Chondrocyte (in vitro differentiated cells): ENCODE measurements around the gene PKP2. TPM values are rescaled to one million over a fixed set of nuclear protein-coding genes. Genes with fewer than 3 reads are reported as not detected.
"Not testable (repeated sequence)": the region's sequence is repeated elsewhere in the genome, so short reads cannot be mapped to it uniquely, and the experiment has no call there.

Experiments
- DNase-seq: peaks from one replicate; pipeline ENCODE4 v3.0.0; 2021; ENCODE audit warnings: mixed read lengths, low spot score
- H3K27ac Mint-ChIP-seq: one replicate; pipeline ENCODE4 v1.8.0; 2021; ENCODE audit warnings: mild to moderate bottlenecking, moderate library complexity, mixed read lengths; ENCODE audit not compliant: unreplicated experiment
- H3K27me3 Mint-ChIP-seq: 2 replicates; pipeline ENCODE4 v1.8.0; 2021; ENCODE audit warnings: low read depth, mixed read lengths
- H3K36me3 Mint-ChIP-seq: 2 replicates; pipeline ENCODE4 v1.8.0; 2021; ENCODE audit warnings: low read depth, mixed read lengths
- H3K4me1 Mint-ChIP-seq: 2 replicates; pipeline ENCODE4 v1.8.0; 2021; ENCODE audit warnings: low read depth, mild to moderate bottlenecking, mixed read lengths
- H3K4me3 Mint-ChIP-seq: one replicate; pipeline ENCODE4 v1.8.0; 2021; ENCODE audit warnings: mild to moderate bottlenecking, moderate library complexity, mixed read lengths; ENCODE audit not compliant: unreplicated experiment
- H3K9me3 Mint-ChIP-seq: 2 replicates; pipeline ENCODE4 v1.8.0; 2021; ENCODE audit warnings: low read depth, mixed read lengths
- total RNA-seq: library from RNA; stranded (reverse); gene quantifications from 3 replicates; pipeline ENCODE4 v1.2.1, GENCODE V29; 2021
- TF ChIP-seq, protein P1 (sequence below): fragments of 200-600 bp; sonication (generic); IDR thresholded peaks from 2 replicates; pipeline ENCODE4 v1.5.0; 2021; ENCODE audit warnings: antibody characterized with exemption, mild to moderate bottlenecking, moderate library complexity

Gene PKP2
- total RNA-seq, 1 donor from 2014 or later: 5.8 TPM

DNA sequence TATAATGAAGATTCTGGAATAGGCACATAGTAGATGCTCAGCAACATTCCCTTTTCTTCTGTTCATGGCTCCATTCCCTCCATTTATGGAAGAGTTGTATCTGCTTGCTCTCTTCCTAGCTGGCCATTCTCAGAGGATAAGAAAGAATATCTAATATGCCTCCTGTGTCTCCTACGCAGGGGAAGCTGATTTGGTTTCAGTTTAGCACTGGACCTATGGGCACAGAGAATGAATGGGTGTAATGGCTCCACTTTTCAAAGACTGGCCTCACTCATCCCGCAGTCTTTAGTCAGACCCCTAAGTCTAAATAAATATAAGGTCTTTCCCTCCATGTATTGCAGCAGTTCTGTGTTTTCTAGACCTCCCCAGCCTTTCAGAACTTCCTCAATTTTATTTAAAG is 2.0 kb downstream of the PKP2 start:
- H3K27me3 Mint-ChIP-seq: peaks cover 19% of the 10 kb centered on the region
- DNase-seq: no peak
- no peaks in the 10 kb centered on the region for H3K36me3 Mint-ChIP-seq
- peaks cover 34% of the 10 kb centered on the region for H3K4me1 Mint-ChIP-seq
- no peak overlapping the region for H3K4me3 Mint-ChIP-seq
- no peak overlapping the region for H3K27ac Mint-ChIP-seq
- H3K9me3 Mint-ChIP-seq: no peaks in the 10 kb centered on the region
- TF ChIP-seq, protein P1, sequence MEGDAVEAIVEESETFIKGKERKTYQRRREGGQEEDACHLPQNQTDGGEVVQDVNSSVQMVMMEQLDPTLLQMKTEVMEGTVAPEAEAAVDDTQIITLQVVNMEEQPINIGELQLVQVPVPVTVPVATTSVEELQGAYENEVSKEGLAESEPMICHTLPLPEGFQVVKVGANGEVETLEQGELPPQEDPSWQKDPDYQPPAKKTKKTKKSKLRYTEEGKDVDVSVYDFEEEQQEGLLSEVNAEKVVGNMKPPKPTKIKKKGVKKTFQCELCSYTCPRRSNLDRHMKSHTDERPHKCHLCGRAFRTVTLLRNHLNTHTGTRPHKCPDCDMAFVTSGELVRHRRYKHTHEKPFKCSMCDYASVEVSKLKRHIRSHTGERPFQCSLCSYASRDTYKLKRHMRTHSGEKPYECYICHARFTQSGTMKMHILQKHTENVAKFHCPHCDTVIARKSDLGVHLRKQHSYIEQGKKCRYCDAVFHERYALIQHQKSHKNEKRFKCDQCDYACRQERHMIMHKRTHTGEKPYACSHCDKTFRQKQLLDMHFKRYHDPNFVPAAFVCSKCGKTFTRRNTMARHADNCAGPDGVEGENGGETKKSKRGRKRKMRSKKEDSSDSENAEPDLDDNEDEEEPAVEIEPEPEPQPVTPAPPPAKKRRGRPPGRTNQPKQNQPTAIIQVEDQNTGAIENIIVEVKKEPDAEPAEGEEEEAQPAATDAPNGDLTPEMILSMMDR: no peak

DNA sequence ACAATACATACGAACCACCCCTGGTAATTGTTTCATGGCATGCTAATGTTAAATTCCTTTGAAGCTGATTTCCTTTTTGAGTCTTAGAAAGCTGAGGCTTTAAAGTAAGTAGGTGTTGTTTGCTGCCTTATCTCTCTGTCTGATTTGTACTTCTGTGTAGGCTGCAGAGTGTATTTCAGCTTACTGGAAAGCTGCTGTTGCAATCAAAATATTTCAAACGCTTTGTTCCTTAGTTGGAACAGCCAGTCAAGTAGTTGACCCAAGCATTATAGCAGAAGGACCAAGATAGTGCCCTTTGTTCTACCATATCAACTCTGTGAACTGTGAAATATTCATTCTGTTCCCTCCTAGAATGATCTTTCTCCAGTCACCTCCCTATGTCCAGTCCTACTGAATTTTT is 3.1 kb downstream of the PKP2 start:
- DNase-seq: no peak
- H3K27me3 Mint-ChIP-seq: peaks cover 19% of the 10 kb centered on the region
- TF ChIP-seq, protein P1: no peak
- H3K27ac Mint-ChIP-seq: peak overlapping the region; percentile 54
- peaks cover 43% of the 10 kb centered on the region for H3K4me1 Mint-ChIP-seq
- no peaks in the 10 kb centered on the region for H3K9me3 Mint-ChIP-seq
- H3K36me3 Mint-ChIP-seq: no peaks in the 10 kb centered on the region
- no peak overlapping the region for H3K4me3 Mint-ChIP-seq

DNA sequence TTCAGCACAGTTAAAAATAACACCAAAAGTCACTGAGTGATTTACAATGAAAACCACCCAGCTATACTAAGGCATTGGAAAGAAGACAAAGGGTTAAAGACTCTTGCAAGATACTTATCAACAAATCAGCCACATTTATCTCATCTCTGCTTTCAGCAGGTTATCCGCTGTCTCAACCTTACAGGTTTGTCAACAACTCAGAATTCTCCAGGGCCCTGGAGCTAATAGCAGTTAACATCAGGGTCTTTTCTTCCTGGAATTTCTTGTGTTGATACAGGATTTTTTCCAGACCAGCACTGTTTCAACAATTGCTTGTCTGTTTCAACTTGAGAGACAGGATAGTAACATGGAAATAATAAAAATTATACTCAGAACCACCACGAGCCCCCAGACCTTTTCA is 3.5 kb downstream of the PKP2 start:
- Mint-ChIP-seq H3K9me3 (no peaks in the 10 kb centered on the region), H3K36me3 (no peaks in the 10 kb centered on the region), H3K4me3 (no peak overlapping the region), H3K4me1 (peaks cover 43% of the 10 kb centered on the region), H3K27me3 (peaks cover 19% of the 10 kb centered on the region), H3K27ac (peak overlapping the region; percentile 54)
- no peak for DNase-seq
- TF ChIP-seq, protein P1: no peak

DNA sequence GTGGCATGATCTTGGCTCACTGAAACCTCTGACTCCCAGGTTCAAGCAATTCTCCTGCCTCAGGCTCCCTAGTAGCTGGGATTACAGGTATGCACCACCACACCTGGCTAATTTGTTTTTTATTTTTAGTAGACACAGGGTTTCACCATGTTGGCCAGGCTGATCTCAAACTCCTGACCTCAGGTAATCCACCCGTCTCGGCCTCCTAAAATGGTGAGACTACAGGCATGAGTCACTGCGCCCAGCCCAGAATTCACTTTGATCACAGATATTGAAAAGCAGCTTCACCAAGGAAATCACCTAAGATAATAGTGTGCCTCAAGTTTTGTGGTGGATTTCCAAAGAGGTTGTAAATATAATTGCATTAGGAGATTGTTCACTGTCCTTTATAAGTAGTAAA is 4.2 kb downstream of the PKP2 start:
- Mint-ChIP-seq H3K4me1 (peaks cover 42% of the 10 kb centered on the region), H3K27ac (peak overlapping the region; percentile 59)
- not testable (repeated sequence) for H3K4me3 Mint-ChIP-seq

GRCh38 chr12:32891956-32892355 is 4.6 kb downstream of the PKP2 start:
- Mint-ChIP-seq H3K36me3 (no peaks in the 10 kb centered on the region), H3K4me3 (peak overlapping the region; percentile 17), H3K9me3 (no peaks in the 10 kb centered on the region), H3K4me1 (peaks cover 37% of the 10 kb centered on the region), H3K27ac (peak overlapping the region; percentile 34), H3K27me3 (peaks cover 19% of the 10 kb centered on the region)
- TF ChIP-seq, protein P1: no peak
- DNase-seq: no peak

More for the DNA sequence above, 4.2 kb downstream of the PKP2 start:
- H3K36me3 Mint-ChIP-seq, DNase-seq, H3K9me3 Mint-ChIP-seq: not testable (repeated sequence)
- peaks cover 19% of the 10 kb centered on the region for H3K27me3 Mint-ChIP-seq

- Mint-ChIP-seq H3K9me3 (no peaks in the 10 kb centered on the region), H3K4me1 (peaks cover 37% of the 10 kb centered on the region), H3K27ac (no peak overlapping the region), H3K4me3 (no peak overlapping the region), H3K36me3 (no peaks in the 10 kb centered on the region), H3K27me3 (peaks cover 19% of the 10 kb centered on the region)
- DNase-seq: no peak
- TF ChIP-seq, protein P1: no peak
Measured at GRCh38 chr12:32891526-32891925, 5.1 kb downstream of the PKP2 start.
